Activated CD4-positive, alpha-beta T cell treated with anti-CD3 and anti-CD28 coated beads, Interleukin-2, amount 50 U/mL, for 1 hour (primary cell): ENCODE measurements around the gene IDUA.
A peak's percentile ranks its signal among the peaks of the same experiment; 100 is the strongest.

ENCODE experiments used
- DNase-seq: peaks from one replicate; pipeline ENCODE4 v3.0.0-alpha.2; 2020

The IDUA gene

GRCh38 chr4:1002631-1003251 is 15.9 kb downstream of the IDUA start:
- no peak for DNase-seq

- DNase-seq: no peak
Observed at GRCh38 chr4:1003271-1004070, 16.6 kb downstream of the IDUA start.

GRCh38 chr4:1004071-1004418 is 17.2 kb downstream of the IDUA start:
- no peak for DNase-seq

GRCh38 chr4:1004557-1005485 is 18.0 kb downstream of the IDUA start:
- no peak for DNase-seq

- no peak for DNase-seq
Observed at GRCh38 chr4:1006856-1007255, 20.0 kb downstream of the IDUA start.

GRCh38 chr4:1008840-1009541 is 22.1 kb downstream of the IDUA start:
- DNase-seq: peak; percentile 38

- DNase-seq: peak; percentile 69
Observed at GRCh38 chr4:1009542-1010394, 22.9 kb downstream of the IDUA start.

- peak; percentile 49 for DNase-seq
Observed at GRCh38 chr4:1010395-1011021, 23.7 kb downstream of the IDUA start.

- DNase-seq: peak; percentile 95
Observed at GRCh38 chr4:1011022-1011665, 24.3 kb downstream of the IDUA start, which contains the start of gene FGFRL1. Gene FGFRL1, plus strand, starts transcription at chr4:1011626. Its CDS starts 860 bp downstream, at chr4:1012486.

- DNase-seq: no peak
Observed at GRCh38 chr4:1011666-1012033, 24.8 kb downstream of the IDUA start.

GRCh38 chr4:1012034-1012739 is 25.3 kb downstream of the IDUA start:
- peak; percentile 37 for DNase-seq

- DNase-seq: no peak
Observed at GRCh38 chr4:1013225-1014073, 26.6 kb downstream of the IDUA start.

GRCh38 chr4:1014291-1015167 is 27.7 kb downstream of the IDUA start:
- DNase-seq: no peak

GRCh38 chr4:1015179-1015578 is 28.3 kb downstream of the IDUA start:
- DNase-seq: no peak

- DNase-seq: no peak
Observed at GRCh38 chr4:1015746-1016145, 28.9 kb downstream of the IDUA start.

- DNase-seq: no peak
Observed at GRCh38 chr4:1017211-1017610, 30.4 kb downstream of the IDUA start.

- DNase-seq: no peak
Observed at GRCh38 chr4:1017706-1018105, 30.9 kb downstream of the IDUA start.
